Heart left ventricle (tissue), 13 donors: ENCODE data around the gene FNBP1.

Source experiments
- POLR2A ChIP-seq, 2 donors: fragments of 450-650 bp; IDR thresholded peaks; one replicate each; pipeline ENCODE4 v1.6.1; 2017; ENCODE audit warnings: antibody characterized with exemption in 2 of 2, mild to moderate bottlenecking in 2 of 2, moderate library complexity in 2 of 2
- TF ChIP-seq, protein P1 (sequence below), 12 donors: fragments of 200-600 bp; sonication (generic) in 4 of 12; IDR thresholded peaks; one replicate each; pipeline versions ENCODE4 v1.5.0 to v1.8.0; 2018 to 2022; ENCODE audit warnings: antibody characterized with exemption in 12 of 12, mild to moderate bottlenecking in 5 of 12
- donor health status: ischemic (EF 13 %, LVEDD 7.1; RV severe dilation, severe dysfunction).
- donor health status: DM: no; HTN: yes; CAD: no.
- donor health status: DM: no; HTN: no; CAD: no.
- donor health status: ischemic (EF 25% LVEDD 6.9; RV normal size, moderate dysfunction).
- donor health status: ischemic (EF 25% LVEDD 5.7; RV mildly dilated, moderate dysfunction).
- donor health status: ischemic (EF 35%, LVEDD 5.7; RV mildly dilated, moderate dysfunction).
- donor health status: nonischemic (EF 11% LVEDD 7.7; RV severe dilation, severe dysfunction).
- donor health status: DM: yes; HTN: yes; CAD: no.
- donor health status: PGD.
- donor health status: ischemic (EF 29% LVEDD 5.4; RV normal size, mild dysfunction).
- donor health status: nonischemic (EF 23%, LVEDD 6.1; RV moderate dilation, normal function).

DNA sequence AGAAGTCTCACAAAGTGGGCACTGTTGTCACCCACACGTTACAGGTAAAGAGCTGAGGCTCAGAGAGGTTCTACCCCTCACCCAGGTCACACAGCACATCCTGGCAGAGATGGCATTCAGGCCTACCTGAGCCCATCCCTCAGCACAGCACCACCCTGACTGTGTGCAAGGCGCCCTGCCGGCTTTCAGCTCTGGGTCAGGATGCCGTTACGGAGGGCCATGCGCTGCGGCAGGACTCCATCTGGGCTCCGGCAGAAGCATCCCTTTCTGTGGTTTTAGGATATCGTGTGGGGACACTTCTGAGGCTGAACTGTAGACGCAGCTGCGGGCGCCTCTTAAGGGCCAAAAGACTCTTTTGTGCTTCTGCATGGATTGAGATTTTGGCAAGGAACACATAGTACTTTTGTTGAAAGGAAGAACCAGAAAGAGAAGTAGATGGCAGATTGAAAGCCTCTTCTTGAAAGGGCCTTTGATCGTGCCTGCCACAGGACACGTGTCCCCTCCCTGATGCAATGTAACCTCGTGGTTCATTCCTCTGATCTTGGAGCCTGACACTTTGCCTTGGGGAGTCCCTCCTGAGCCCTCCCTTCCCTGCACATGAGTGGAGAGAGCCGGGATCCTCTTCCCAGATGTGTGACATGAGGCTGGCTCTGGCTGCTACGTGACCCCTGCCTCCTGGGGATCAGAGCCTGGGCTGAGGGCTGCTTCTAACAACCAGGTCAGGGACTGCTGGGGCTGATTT, 176.4 kb downstream of the FNBP1 start:
- TF ChIP-seq, protein P1, sequence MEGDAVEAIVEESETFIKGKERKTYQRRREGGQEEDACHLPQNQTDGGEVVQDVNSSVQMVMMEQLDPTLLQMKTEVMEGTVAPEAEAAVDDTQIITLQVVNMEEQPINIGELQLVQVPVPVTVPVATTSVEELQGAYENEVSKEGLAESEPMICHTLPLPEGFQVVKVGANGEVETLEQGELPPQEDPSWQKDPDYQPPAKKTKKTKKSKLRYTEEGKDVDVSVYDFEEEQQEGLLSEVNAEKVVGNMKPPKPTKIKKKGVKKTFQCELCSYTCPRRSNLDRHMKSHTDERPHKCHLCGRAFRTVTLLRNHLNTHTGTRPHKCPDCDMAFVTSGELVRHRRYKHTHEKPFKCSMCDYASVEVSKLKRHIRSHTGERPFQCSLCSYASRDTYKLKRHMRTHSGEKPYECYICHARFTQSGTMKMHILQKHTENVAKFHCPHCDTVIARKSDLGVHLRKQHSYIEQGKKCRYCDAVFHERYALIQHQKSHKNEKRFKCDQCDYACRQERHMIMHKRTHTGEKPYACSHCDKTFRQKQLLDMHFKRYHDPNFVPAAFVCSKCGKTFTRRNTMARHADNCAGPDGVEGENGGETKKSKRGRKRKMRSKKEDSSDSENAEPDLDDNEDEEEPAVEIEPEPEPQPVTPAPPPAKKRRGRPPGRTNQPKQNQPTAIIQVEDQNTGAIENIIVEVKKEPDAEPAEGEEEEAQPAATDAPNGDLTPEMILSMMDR (IDR thresholded peaks at IDR 0.05), result no peak
- no peak for TF ChIP-seq POLR2A (IDR thresholded peaks at IDR 0.05)
